Endodermal cell (in vitro differentiated cells): ENCODE data around the gene KBTBD13. TPM values are rescaled to one million over a fixed set of nuclear protein-coding genes. Genes with fewer than 3 reads are reported as not detected.

Source experiments
- DNase-seq: peaks from one replicate; pipeline ENCODE4 v3.0.0-alpha.2; 2017
- H3K27ac ChIP-seq: 2 replicates; pipeline ENCODE4 v1.5.1; 2013; ENCODE audit warnings: mild to moderate bottlenecking, low read depth, low read length, moderate library complexity
- H3K27me3 ChIP-seq: 2 replicates; pipeline ENCODE4 v1.6.1; 2013; ENCODE audit warnings: mild to moderate bottlenecking, low read length, moderate library complexity; ENCODE audit not compliant: insufficient read depth, control insufficient read depth, poor library complexity, severe bottlenecking
- H3K36me3 ChIP-seq: 2 replicates; pipeline ENCODE4 v1.7.0; 2013; ENCODE audit warnings: mild to moderate bottlenecking, low read length, moderate library complexity; ENCODE audit not compliant: control insufficient read depth, insufficient read depth
- H3K4me1 ChIP-seq: one replicate; pipeline ENCODE4 v1.7.0; 2013; ENCODE audit warnings: low read length; ENCODE audit not compliant: control insufficient read depth, insufficient read depth
- H3K4me3 ChIP-seq: 2 replicates; pipeline ENCODE4 v1.5.1; 2013; ENCODE audit warnings: mild to moderate bottlenecking, low read length, moderate library complexity
- H3K9ac ChIP-seq: 2 replicates; pipeline ENCODE4 v1.6.1; 2013; ENCODE audit warnings: mild to moderate bottlenecking, low read length, moderate library complexity; ENCODE audit not compliant: poor library complexity, severe bottlenecking; ENCODE audit errors: extremely low read depth
- H3K9me3 ChIP-seq: 2 replicates; pipeline ENCODE4 v1.6.1; 2013; ENCODE audit warnings: mild to moderate bottlenecking, low read length, moderate library complexity; ENCODE audit not compliant: control insufficient read depth
- H3K27ac Mint-ChIP-seq: 2 replicates; pipeline ENCODE4 v1.8.0; 2020; ENCODE audit warnings: mixed read lengths
- H3K27me3 Mint-ChIP-seq: 2 replicates; pipeline ENCODE4 v1.8.0; 2021; ENCODE audit warnings: mild to moderate bottlenecking, mixed read lengths; ENCODE audit not compliant: insufficient read depth
- H3K36me3 Mint-ChIP-seq: 2 replicates; pipeline ENCODE4 v1.8.0; 2020; ENCODE audit warnings: low read depth, mixed read lengths
- H3K4me1 Mint-ChIP-seq: 2 replicates; pipeline ENCODE4 v1.8.0; 2020; ENCODE audit warnings: mixed read lengths
- H3K4me3 Mint-ChIP-seq: 2 replicates; pipeline ENCODE4 v1.8.0; 2020; ENCODE audit warnings: mild to moderate bottlenecking, moderate library complexity, mixed read lengths
- H3K9me3 Mint-ChIP-seq: 2 replicates; pipeline ENCODE4 v1.8.0; 2020; ENCODE audit warnings: mild to moderate bottlenecking, mixed read lengths
- WGBS, 2 experiments: methylation state at CpG; one replicate each; pipeline versions ENCODE4 v1.1.5 to v1.1.7; 2013; ENCODE audit warnings: missing lambda C conversion rate in 2 of 2, mixed read lengths in 1 of 2; ENCODE audit not compliant: insufficient coverage in 1 of 2, insufficient read length in 1 of 2; 5-methylcytosine and 5-hydroxymethylcytosine counted together
- total RNA-seq, 2 donors: library from RNA; stranded (reverse); fragmentation: NEBNext Ultra II Directional in 1 of 2; extraction: Animal tissue kit (Norgen Biotek cat#: 25700) in 1 of 2; gene quantifications; 2 replicates in 1 of 2; 3 replicates in 1 of 2; pipeline ENCODE4 v1.2.1, GENCODE V29; 2021
- TF ChIP-seq, protein P1 (sequence below): fragments of 200-600 bp; sonication (generic); conservative IDR thresholded peaks from 2 replicates; pipeline ENCODE4 v1.5.0; 2021; ENCODE audit warnings: antibody characterized with exemption, mild to moderate bottlenecking

The KBTBD13 gene
- total RNA-seq, 2 donors from 2014 or later = not detected

DNA sequence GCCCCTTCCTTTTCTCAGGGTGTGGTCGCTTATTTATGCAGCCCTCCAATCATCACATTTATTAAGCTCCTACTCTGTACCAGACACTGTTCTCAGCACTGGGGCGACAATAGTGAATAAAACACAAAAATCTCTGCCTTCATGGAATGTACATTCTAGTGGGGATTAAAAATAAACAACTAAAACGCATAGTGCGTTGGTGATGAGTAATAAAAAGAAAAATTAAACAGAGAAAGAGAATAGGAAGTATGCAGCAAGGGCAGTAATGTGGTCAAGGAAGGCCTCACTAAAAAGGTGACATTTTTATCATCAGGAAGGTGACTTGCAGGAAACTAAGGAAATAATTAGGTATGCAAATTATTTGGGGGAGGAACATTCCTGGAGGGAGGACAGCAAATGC lies 26.3 kb upstream of the KBTBD13 start:
- Histone ChIP-seq H3K27me3 (no peaks in the 10 kb centered on the region), H3K27ac (no peak overlapping the region), H3K4me3 (no peak overlapping the region), H3K9ac (no peak overlapping the region), H3K9me3 (no peaks in the 10 kb centered on the region), H3K4me1 (no peaks in the 10 kb centered on the region), H3K36me3 (peaks cover 18% of the 10 kb centered on the region)
- H3K4me3 Mint-ChIP-seq = no peak overlapping the region
- DNase-seq = no peak
- H3K27ac Mint-ChIP-seq = no peak overlapping the region
- no peaks in the 10 kb centered on the region for H3K4me1 Mint-ChIP-seq
- TF ChIP-seq, protein P1, sequence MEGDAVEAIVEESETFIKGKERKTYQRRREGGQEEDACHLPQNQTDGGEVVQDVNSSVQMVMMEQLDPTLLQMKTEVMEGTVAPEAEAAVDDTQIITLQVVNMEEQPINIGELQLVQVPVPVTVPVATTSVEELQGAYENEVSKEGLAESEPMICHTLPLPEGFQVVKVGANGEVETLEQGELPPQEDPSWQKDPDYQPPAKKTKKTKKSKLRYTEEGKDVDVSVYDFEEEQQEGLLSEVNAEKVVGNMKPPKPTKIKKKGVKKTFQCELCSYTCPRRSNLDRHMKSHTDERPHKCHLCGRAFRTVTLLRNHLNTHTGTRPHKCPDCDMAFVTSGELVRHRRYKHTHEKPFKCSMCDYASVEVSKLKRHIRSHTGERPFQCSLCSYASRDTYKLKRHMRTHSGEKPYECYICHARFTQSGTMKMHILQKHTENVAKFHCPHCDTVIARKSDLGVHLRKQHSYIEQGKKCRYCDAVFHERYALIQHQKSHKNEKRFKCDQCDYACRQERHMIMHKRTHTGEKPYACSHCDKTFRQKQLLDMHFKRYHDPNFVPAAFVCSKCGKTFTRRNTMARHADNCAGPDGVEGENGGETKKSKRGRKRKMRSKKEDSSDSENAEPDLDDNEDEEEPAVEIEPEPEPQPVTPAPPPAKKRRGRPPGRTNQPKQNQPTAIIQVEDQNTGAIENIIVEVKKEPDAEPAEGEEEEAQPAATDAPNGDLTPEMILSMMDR = no peak
- H3K27me3 Mint-ChIP-seq = peaks cover 3% of the 10 kb centered on the region
- H3K36me3 Mint-ChIP-seq = peaks cover 6% of the 10 kb centered on the region
- no peaks in the 10 kb centered on the region for H3K9me3 Mint-ChIP-seq
- WGBS, 2 experiments = 94 to 96% methylated on average over 3 to 4 of the region's 4 CpGs

DNA sequence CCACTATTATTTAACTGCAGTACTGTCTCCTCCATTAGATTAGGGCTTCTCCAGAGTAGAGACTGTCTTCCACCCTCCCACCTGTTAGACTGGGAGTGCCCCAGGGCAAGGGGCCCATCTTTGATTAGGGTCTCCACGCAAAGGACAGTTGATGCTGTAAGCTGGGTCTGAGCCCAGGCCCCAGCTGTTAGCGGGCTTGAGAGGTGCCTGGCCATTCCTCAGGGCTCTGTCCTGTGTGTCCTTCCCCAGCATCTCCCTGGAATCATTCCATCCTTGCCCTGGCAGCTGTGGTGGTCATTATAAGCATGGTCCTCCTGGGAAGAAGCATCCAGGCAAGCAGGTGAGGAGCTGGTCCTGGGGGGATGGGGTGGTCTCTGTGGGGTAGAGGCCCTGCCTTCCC lies 25.3 kb upstream of the KBTBD13 start:
- no peaks in the 10 kb centered on the region for H3K4me1 ChIP-seq
- TF ChIP-seq, protein P1 = no peak
- no peak overlapping the region for H3K27ac ChIP-seq
- no peak overlapping the region for H3K4me3 ChIP-seq
- peaks cover 11% of the 10 kb centered on the region for H3K36me3 Mint-ChIP-seq
- DNase-seq = no peak
- no peaks in the 10 kb centered on the region for H3K27me3 ChIP-seq
- H3K36me3 ChIP-seq = peaks cover 28% of the 10 kb centered on the region
- H3K27ac Mint-ChIP-seq = no peak overlapping the region
- 97 to 100% methylated on average over 2 of the region's 2 CpGs for WGBS, 2 experiments
- no peak overlapping the region for H3K4me3 Mint-ChIP-seq
- no peaks in the 10 kb centered on the region for H3K9me3 Mint-ChIP-seq
- H3K9ac ChIP-seq = no peak overlapping the region
- peaks cover 3% of the 10 kb centered on the region for H3K27me3 Mint-ChIP-seq
- H3K4me1 Mint-ChIP-seq = no peaks in the 10 kb centered on the region
- no peaks in the 10 kb centered on the region for H3K9me3 ChIP-seq

DNA sequence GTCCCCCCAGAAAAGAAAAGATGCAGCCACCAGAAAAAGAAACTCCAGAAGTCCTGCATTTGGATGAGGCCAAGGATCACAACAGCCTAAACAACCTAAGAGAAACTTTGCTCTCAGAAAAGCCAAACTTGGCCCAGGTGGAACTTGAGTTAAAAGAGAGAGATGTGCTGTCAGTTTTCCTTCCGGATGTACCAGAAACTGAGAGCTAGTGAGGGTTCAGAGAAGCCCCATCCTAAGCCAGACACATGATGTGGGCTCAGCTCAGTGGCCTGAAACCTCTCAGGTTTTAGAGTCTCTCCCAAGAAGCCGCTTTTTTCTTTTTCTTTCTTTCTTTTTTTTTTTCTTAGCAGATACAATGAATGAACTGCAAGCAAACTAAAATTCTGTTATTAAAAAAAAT lies 23.6 kb upstream of the KBTBD13 start:
- peaks cover 45% of the 10 kb centered on the region for H3K36me3 ChIP-seq
- DNase-seq = no peak
- H3K4me3 ChIP-seq = no peak overlapping the region
- Mint-ChIP-seq H3K9me3 (no peaks in the 10 kb centered on the region), H3K36me3 (peaks cover 28% of the 10 kb centered on the region), H3K27ac (no peak overlapping the region), H3K4me3 (no peak overlapping the region), H3K27me3 (peaks cover 3% of the 10 kb centered on the region), H3K4me1 (no peaks in the 10 kb centered on the region)
- TF ChIP-seq, protein P1 = no peak
- H3K27ac ChIP-seq = no peak overlapping the region
- no peaks in the 10 kb centered on the region for H3K9me3 ChIP-seq
- H3K9ac ChIP-seq = no peak overlapping the region
- WGBS, 2 experiments = 94 to 96% methylated on average over 1 to 2 of the region's 2 CpGs
- H3K4me1 ChIP-seq = no peaks in the 10 kb centered on the region
- no peaks in the 10 kb centered on the region for H3K27me3 ChIP-seq
